ENCODE data around the gene CPED1.

CPED1 gene

GRCh38 chr7:121336579-121336978 lies 348.1 kb downstream of the CPED1 start:
- Histone ChIP-seq H3K79me2 (ENCODE audit: insufficient read depth, low read length) (no peaks in the 10 kb centered on the region), H3K4me2 (ENCODE audit: low read length) (peak overlapping the region; percentile 28), H3K27me3 (ENCODE audit: insufficient read depth, low read length) (no peaks in the 10 kb centered on the region), H3K9me2 (ENCODE audit: low read depth, low read length) (no peaks in the 10 kb centered on the region), H3K4me3 (ENCODE audit: low read depth, low read length, poor library complexity, severe bottlenecking) (no peak overlapping the region), H3K9ac (ENCODE audit: low read length) (peak overlapping the region; percentile 13; the same call in 1 of the 2 replicates), H3K27ac (ENCODE audit: low read depth, low read length, poor library complexity, severe bottlenecking) (peak overlapping the region; percentile 41), H3K36me3 (ENCODE audit: insufficient read depth, low read length) (no peaks in the 10 kb centered on the region), H2AFZ (ENCODE audit: low read length) (peak overlapping the region; percentile 80), H3K4me1 (ENCODE audit: insufficient read depth, low read length, severe bottlenecking) (peaks cover 33% of the 10 kb centered on the region), H3F3A (ENCODE audit: insufficient read depth, low read length) (no peaks in the 10 kb centered on the region), H3K9me3 (ENCODE audit: low read length) (no peaks in the 10 kb centered on the region), H4K20me1 (ENCODE audit: insufficient read depth, low read length) (no peaks in the 10 kb centered on the region)
- TF ChIP-seq CTCF (IDR thresholded peaks at IDR 0.05; ENCODE audit: low read length) = no peak
- no peak for TF ChIP-seq EZH2 (IDR thresholded peaks at IDR 0.05; ENCODE audit: borderline replicate concordance, low read length)

GRCh38 chr7:121337398-121337797 lies 348.9 kb downstream of the CPED1 start:
- Histone ChIP-seq H3K27ac (ENCODE audit: low read depth, low read length, poor library complexity, severe bottlenecking) (peak overlapping the region; percentile 41), H2AFZ (ENCODE audit: low read length) (peak overlapping the region; percentile 11; the same call in 1 of the 2 replicates), H3K79me2 (ENCODE audit: insufficient read depth, low read length) (no peaks in the 10 kb centered on the region), H3K4me3 (ENCODE audit: low read depth, low read length, poor library complexity, severe bottlenecking) (no peak overlapping the region), H4K20me1 (ENCODE audit: insufficient read depth, low read length) (no peaks in the 10 kb centered on the region), H3K4me1 (ENCODE audit: insufficient read depth, low read length, severe bottlenecking) (peaks cover 25% of the 10 kb centered on the region), H3K4me2 (ENCODE audit: low read length) (peak overlapping the region; percentile 17; the same call in 1 of the 2 replicates), H3K9ac (ENCODE audit: low read length) (peak overlapping the region; percentile 5; the same call in 1 of the 2 replicates), H3K9me3 (ENCODE audit: low read length) (no peaks in the 10 kb centered on the region), H3K27me3 (ENCODE audit: insufficient read depth, low read length) (no peaks in the 10 kb centered on the region), H3K9me2 (ENCODE audit: low read depth, low read length) (no peaks in the 10 kb centered on the region), H3K36me3 (ENCODE audit: insufficient read depth, low read length) (no peaks in the 10 kb centered on the region), H3F3A (ENCODE audit: insufficient read depth, low read length) (no peaks in the 10 kb centered on the region)
- TF ChIP-seq CTCF (IDR thresholded peaks at IDR 0.05; ENCODE audit: low read length) (peak; percentile 98), EZH2 (IDR thresholded peaks at IDR 0.05; ENCODE audit: borderline replicate concordance, low read length) (no peak)

DNA sequence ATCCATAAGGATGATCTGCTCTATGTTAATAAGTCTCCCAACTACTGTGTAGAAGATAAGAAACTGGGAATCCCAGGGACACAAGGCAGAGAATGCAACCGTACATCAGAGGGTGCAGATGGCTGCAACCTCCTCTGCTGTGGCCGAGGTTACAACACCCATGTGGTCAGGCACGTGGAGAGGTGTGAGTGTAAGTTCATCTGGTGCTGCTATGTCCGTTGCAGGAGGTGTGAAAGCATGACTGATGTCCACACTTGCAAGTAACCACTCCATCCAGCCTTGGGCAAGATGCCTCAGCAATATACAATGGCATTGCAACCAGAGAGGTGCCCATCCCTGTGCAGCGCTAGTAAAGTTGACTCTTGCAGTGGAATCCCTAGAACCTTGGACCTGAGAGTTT lies 350.6 kb downstream of the CPED1 start:
- H3K9me3 ChIP-seq (ENCODE audit: low read length) = no peaks in the 10 kb centered on the region
- no peaks in the 10 kb centered on the region for H3F3A ChIP-seq (ENCODE audit: insufficient read depth, low read length)
- no peaks in the 10 kb centered on the region for H4K20me1 ChIP-seq (ENCODE audit: insufficient read depth, low read length)
- no peaks in the 10 kb centered on the region for H3K27me3 ChIP-seq (ENCODE audit: insufficient read depth, low read length)
- H3K9me2 ChIP-seq (ENCODE audit: low read depth, low read length) = no peaks in the 10 kb centered on the region
- peaks cover 25% of the 10 kb centered on the region for H3K4me1 ChIP-seq (ENCODE audit: insufficient read depth, low read length, severe bottlenecking)
- H3K27ac ChIP-seq (ENCODE audit: low read depth, low read length, poor library complexity, severe bottlenecking) = no peak overlapping the region
- no peak overlapping the region for H3K4me3 ChIP-seq (ENCODE audit: low read depth, low read length, poor library complexity, severe bottlenecking)
- no peak overlapping the region for H3K4me2 ChIP-seq (ENCODE audit: low read length)
- no peaks in the 10 kb centered on the region for H3K36me3 ChIP-seq (ENCODE audit: insufficient read depth, low read length)
- H3K9ac ChIP-seq (ENCODE audit: low read length) = no peak overlapping the region
- no peak overlapping the region for H2AFZ ChIP-seq (ENCODE audit: low read length)
- TF ChIP-seq EZH2 (IDR thresholded peaks at IDR 0.05; ENCODE audit: borderline replicate concordance, low read length) (no peak), CTCF (IDR thresholded peaks at IDR 0.05; ENCODE audit: low read length) (no peak)
- H3K79me2 ChIP-seq (ENCODE audit: insufficient read depth, low read length) = no peaks in the 10 kb centered on the region

Data from OCI-LY1 (cell line).